HG02840 (cell line): ENCODE measurements around the gene HDAC10.
A peak's percentile ranks its signal among the peaks of the same experiment; 100 is the strongest.
"Not testable (repeated sequence)": the region's sequence is repeated elsewhere in the genome, so short reads cannot be mapped to it uniquely, and the experiment has no call there.

ENCODE experiments used
- ATAC-seq: cut with Tn5 transposase; IDR thresholded peaks from one replicate; pipeline ENCODE4 v1.9.1; 2021; ENCODE audit warnings: mild to moderate bottlenecking, moderate library complexity, moderate number of reproducible peaks; ENCODE audit not compliant: unreplicated experiment, low FRiP score

Gene HDAC10

GRCh38 chr22:50205781-50206569 lies 45.1 kb downstream of the HDAC10 start:
- ATAC-seq, result no peak

GRCh38 chr22:50204998-50205397 lies 46.1 kb downstream of the HDAC10 start:
- ATAC-seq, result not testable (repeated sequence)

- ATAC-seq, result no peak
These were observed 46.5 kb downstream of the HDAC10 start for GRCh38 chr22:50204571-50204970.

GRCh38 chr22:50203288-50203687 lies 47.8 kb downstream of the HDAC10 start:
- ATAC-seq, result no peak

- ATAC-seq, result no peak
These were observed 48.9 kb downstream of the HDAC10 start for GRCh38 chr22:50202130-50202666.

- ATAC-seq, result peak; percentile 32
These were observed 49.6 kb downstream of the HDAC10 start for GRCh38 chr22:50201191-50202129.

GRCh38 chr22:50200461-50201190 lies 50.4 kb downstream of the HDAC10 start, which contains the start of gene SELENOO:
SELENOO (plus strand) TSS chr22:50201011; CDS start chr22:50201037, 26 bp downstream.
- peak; percentile 63 for ATAC-seq

- ATAC-seq, result peak; percentile 4
These were observed 51.1 kb downstream of the HDAC10 start for GRCh38 chr22:50199829-50200460.

GRCh38 chr22:50199251-50199721 lies 51.8 kb downstream of the HDAC10 start:
- ATAC-seq, result no peak

GRCh38 chr22:50198624-50199017 lies 52.4 kb downstream of the HDAC10 start:
- no peak for ATAC-seq

GRCh38 chr22:50197856-50198623 lies 53.0 kb downstream of the HDAC10 start:
- ATAC-seq, result no peak

GRCh38 chr22:50197000-50197800 lies 53.9 kb downstream of the HDAC10 start:
- no peak for ATAC-seq

- no peak for ATAC-seq
These were observed 54.8 kb downstream of the HDAC10 start for GRCh38 chr22:50196256-50196655.
